ENCODE measurements around the gene TIGD1.

DNA sequence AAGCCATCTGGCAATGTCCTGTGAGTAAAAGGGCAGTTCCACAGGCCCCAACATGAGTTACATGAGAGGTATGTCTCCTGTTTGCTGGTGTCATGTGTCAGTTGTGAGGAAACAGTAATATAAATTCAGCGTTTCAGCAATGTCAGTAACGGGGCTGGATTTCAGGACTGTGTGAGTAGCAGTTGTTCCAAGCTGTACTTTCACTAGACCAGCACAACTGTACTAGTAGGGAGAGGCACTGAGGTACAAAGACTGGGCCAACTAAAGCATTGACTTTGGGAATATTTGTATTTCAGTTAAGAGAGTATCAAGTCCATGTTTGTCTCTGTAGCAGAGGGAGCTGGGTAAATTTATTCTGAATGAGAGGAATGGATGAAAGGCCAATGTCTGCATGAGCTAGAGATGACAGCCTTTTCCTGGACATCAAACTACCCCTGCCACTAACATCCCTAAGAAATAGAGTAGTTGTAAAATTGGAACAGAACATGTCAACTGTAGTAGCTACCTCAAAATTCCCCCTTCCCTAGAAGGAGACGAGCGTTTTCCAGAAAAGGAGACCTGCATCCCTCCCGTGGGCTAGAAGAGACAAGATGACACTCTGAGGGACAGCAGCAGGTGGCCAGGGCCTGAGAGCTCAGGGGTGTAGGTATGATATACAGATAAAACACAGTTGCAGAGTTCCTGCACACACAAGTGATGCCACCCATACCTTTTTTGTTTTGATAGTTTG lies 24.5 kb upstream of the TIGD1 start:
- TF ChIP-seq, protein P1, sequence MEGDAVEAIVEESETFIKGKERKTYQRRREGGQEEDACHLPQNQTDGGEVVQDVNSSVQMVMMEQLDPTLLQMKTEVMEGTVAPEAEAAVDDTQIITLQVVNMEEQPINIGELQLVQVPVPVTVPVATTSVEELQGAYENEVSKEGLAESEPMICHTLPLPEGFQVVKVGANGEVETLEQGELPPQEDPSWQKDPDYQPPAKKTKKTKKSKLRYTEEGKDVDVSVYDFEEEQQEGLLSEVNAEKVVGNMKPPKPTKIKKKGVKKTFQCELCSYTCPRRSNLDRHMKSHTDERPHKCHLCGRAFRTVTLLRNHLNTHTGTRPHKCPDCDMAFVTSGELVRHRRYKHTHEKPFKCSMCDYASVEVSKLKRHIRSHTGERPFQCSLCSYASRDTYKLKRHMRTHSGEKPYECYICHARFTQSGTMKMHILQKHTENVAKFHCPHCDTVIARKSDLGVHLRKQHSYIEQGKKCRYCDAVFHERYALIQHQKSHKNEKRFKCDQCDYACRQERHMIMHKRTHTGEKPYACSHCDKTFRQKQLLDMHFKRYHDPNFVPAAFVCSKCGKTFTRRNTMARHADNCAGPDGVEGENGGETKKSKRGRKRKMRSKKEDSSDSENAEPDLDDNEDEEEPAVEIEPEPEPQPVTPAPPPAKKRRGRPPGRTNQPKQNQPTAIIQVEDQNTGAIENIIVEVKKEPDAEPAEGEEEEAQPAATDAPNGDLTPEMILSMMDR (IDR thresholded peaks at IDR 0.05; ENCODE audit: low read depth, low read length): no peak
- no peak for TF ChIP-seq EZH2phosphoT487 (IDR thresholded peaks at IDR 0.05; ENCODE audit: low read depth)
